HCT116 (cell line): ENCODE results near the gene KCNQ4. TPM values are rescaled to one million over a fixed set of nuclear protein-coding genes. Genes with fewer than 3 reads are reported as not detected.

ENCODE experiments used
- ATAC-seq: fragments of 200-7000 bp; cut with Tn5 transposase; 2 replicates; pipeline ENCODE4 v1.9.1; 2020; ENCODE audit warnings: mild to moderate bottlenecking, moderate library complexity
- BruUV-seq: library from RNA; stranded (reverse); fragments of 400-500 nt; replicated peaks from 2 replicates; lab custom pipeline; 2021; lab: Mats Ljungman, UMichigan
- CTCF ChIA-PET: fragments of 300-600 bp; sonication (Branson Sonifier 250); formaldehyde crosslinking; loops from one replicate; lab custom pipeline; 2021; ENCODE audit warnings: antibody characterized with exemption; lab: Charles Lee
- POLR2A ChIA-PET: fragments of 300-600, 350-600 bp; sonication (Branson Sonifier 250); formaldehyde crosslinking; loops from one replicate; lab custom pipeline; 2021; ENCODE audit warnings: antibody characterized with exemption; lab: Charles Lee
- RAD21 ChIA-PET, 2 experiments: fragments of 300-600 bp; sonication (Branson Sonifier 250); formaldehyde crosslinking; loops; one replicate each; lab custom pipeline; 2023; ENCODE audit warnings: low total read pairs in 2 of 2; ENCODE audit not compliant: uncharacterized antibody in 2 of 2, unreplicated experiment in 2 of 2, low non-redundant PET in 1 of 2; lab: Charles Lee
- DNase-seq: peaks from one replicate; pipeline ENCODE4 v3.0.0-alpha.2; 2010; ENCODE audit warnings: low read depth, low spot score
- H2AFZ ChIP-seq: fragments of 200-600 bp; shearing (Covaris generic), sonication (generic); 2 replicates; pipeline ENCODE4 v1.6.1; 2017; ENCODE audit warnings: low read depth, mixed run types, mixed read lengths, antibody characterized with exemption, low read length; ENCODE audit not compliant: poor library complexity, severe bottlenecking
- H3K27ac ChIP-seq: 2 replicates; pipeline ENCODE4 v1.5.1; 2012; ENCODE audit warnings: low read depth, low read length
- H3K27me3 ChIP-seq: fragments of 200-600 bp; sonication (generic); 2 replicates; pipeline ENCODE4 v1.6.1; 2016; ENCODE audit warnings: mixed run types, low read length, mixed read lengths; ENCODE audit not compliant: insufficient read depth
- H3K36me3 ChIP-seq, 2 experiments: fragments of 200-500 bp in 1 of 2; fragments of 200-600 bp in 1 of 2; sonication (Bioruptor generic) in 1 of 2; sonication (generic) in 1 of 2; 2 replicates each; pipeline versions ENCODE4 v1.5.1 to v1.6.1; 2014 to 2016; ENCODE audit warnings: low read length in 2 of 2, inconsistent platforms in 1 of 2, mixed read lengths in 1 of 2, mixed run types in 1 of 2; ENCODE audit not compliant: insufficient read depth in 2 of 2, control insufficient read depth in 1 of 2
- H3K4me1 ChIP-seq, 2 experiments: fragments of 200-600 bp in 1 of 2; sonication (generic) in 1 of 2; 2 replicates each; pipeline versions ENCODE4 v1.5.1 to v1.6.1; 2012 to 2017; ENCODE audit warnings: low read length in 2 of 2, inconsistent platforms in 1 of 2, mild to moderate bottlenecking in 1 of 2, mixed read lengths in 1 of 2, mixed run types in 1 of 2, moderate library complexity in 1 of 2; ENCODE audit not compliant: insufficient read depth in 2 of 2, control insufficient read depth in 1 of 2
- H3K4me2 ChIP-seq: fragments of 200-600 bp; sonication (generic); 2 replicates; pipeline ENCODE4 v1.6.1; 2017; ENCODE audit warnings: mixed run types, low read length, mixed read lengths
- H3K4me3 ChIP-seq, 2 experiments: fragments of 200-600 bp in 1 of 2; sonication (generic) in 1 of 2; replicated peaks in 1 of 2; 2 replicates each; pipeline ENCODE4 v1.5.1; 2011 to 2016; ENCODE audit warnings: low read length in 2 of 2, control low read depth in 1 of 2, low read depth in 1 of 2, mild to moderate bottlenecking in 1 of 2, mixed read lengths in 1 of 2, mixed run types in 1 of 2
- H3K79me2 ChIP-seq: fragments of 200-600 bp; sonication (generic); 2 replicates; pipeline ENCODE4 v1.6.1; 2017; ENCODE audit warnings: mild to moderate bottlenecking, mixed run types, low read length, moderate library complexity, mixed read lengths; ENCODE audit not compliant: insufficient read depth
- H3K9ac ChIP-seq: fragments of 200-600 bp; sonication (generic); 2 replicates; pipeline ENCODE4 v1.6.1; 2016; ENCODE audit warnings: low read length, mixed read lengths
- H3K9me2 ChIP-seq: fragments of 200-600 bp; sonication (generic), shearing (Covaris generic); 2 replicates; pipeline ENCODE4 v1.6.1; 2017; ENCODE audit warnings: mixed run types, mild to moderate bottlenecking, moderate library complexity; ENCODE audit not compliant: insufficient read depth
- H3K9me3 ChIP-seq, 2 experiments: fragments of 200-500 bp in 1 of 2; fragments of 200-600 bp in 1 of 2; sonication (Bioruptor generic) in 1 of 2; sonication (generic) in 1 of 2; 2 replicates each; pipeline ENCODE4 v1.6.1; 2014 to 2017; ENCODE audit warnings: low read length in 2 of 2, mixed read lengths in 2 of 2, inconsistent platforms in 1 of 2, low read depth in 1 of 2, mild to moderate bottlenecking in 1 of 2, mixed run types in 1 of 2, moderate library complexity in 1 of 2; ENCODE audit not compliant: control insufficient read depth in 1 of 2, insufficient read depth in 1 of 2
- H4K20me1 ChIP-seq: fragments of 200-600 bp; sonication (generic), shearing (Covaris generic); 2 replicates; pipeline ENCODE4 v1.6.1; 2017; ENCODE audit warnings: mixed run types, mild to moderate bottlenecking, moderate library complexity; ENCODE audit not compliant: insufficient read depth
- CBX3 ChIP-seq: IDR thresholded peaks from 2 replicates; pipeline ENCODE4 v1.6.1; 2012; ENCODE audit warnings: low read depth
- CEBPB ChIP-seq: IDR thresholded peaks from 2 replicates; pipeline ENCODE4 v1.6.1; 2012; ENCODE audit warnings: low read depth
- EGR1 ChIP-seq: IDR thresholded peaks from 2 replicates; pipeline ENCODE4 v1.6.1; 2012; ENCODE audit warnings: low read depth
- ELF1 ChIP-seq: IDR thresholded peaks from 2 replicates; pipeline ENCODE4 v1.6.1; 2012; ENCODE audit warnings: low read depth, borderline replicate concordance
- EZH2phosphoT487 ChIP-seq: fragments of 200-600 bp; IDR thresholded peaks from 2 replicates; pipeline ENCODE4 v1.6.1; 2018; ENCODE audit warnings: antibody characterized with exemption, borderline replicate concordance
- JUND ChIP-seq: IDR thresholded peaks from 2 replicates; pipeline ENCODE4 v1.6.1; 2012
- POLR2AphosphoS5 ChIP-seq: IDR thresholded peaks from 2 replicates; pipeline ENCODE4 v1.6.1; 2011; ENCODE audit warnings: mild to moderate bottlenecking, low read depth, low read length, moderate library complexity
- RAD21 ChIP-seq: IDR thresholded peaks from 2 replicates; pipeline ENCODE4 v1.6.1; 2012; ENCODE audit warnings: low read depth, mild to moderate bottlenecking
- SIN3A ChIP-seq: IDR thresholded peaks from 2 replicates; pipeline ENCODE4 v1.6.1; 2012; ENCODE audit warnings: low read depth
- TCF7L2 ChIP-seq: IDR thresholded peaks from 2 replicates; pipeline ENCODE4 v1.7.0; 2011; ENCODE audit warnings: borderline replicate concordance, inconsistent platforms; ENCODE audit not compliant: insufficient read depth, insufficient read length; ENCODE audit errors: extremely low read depth
- YY1 ChIP-seq: IDR thresholded peaks from 2 replicates; pipeline ENCODE4 v1.6.1; 2011; ENCODE audit warnings: low read length, low read depth, moderate library complexity, mild to moderate bottlenecking; ENCODE audit not compliant: insufficient replicate concordance; ENCODE audit errors: extremely low read depth
- ZNF274 ChIP-seq: fragments of 200-500 bp; sonication (Bioruptor generic); IDR thresholded peaks from 2 replicates; pipeline ENCODE4 v1.6.1; 2014; ENCODE audit warnings: mild to moderate bottlenecking, low read depth, low read length, inconsistent platforms
- intact Hi-C: fragments of 100-400 bp; cut with micrococcal nuclease; formaldehyde crosslinking; loops from 2 replicates; pipeline ENCODE4 v1.10.0; 2022
- total RNA-seq: library from RNA; stranded (reverse); gene quantifications from one replicate; pipeline ENCODE4 v1.2.1, GENCODE V29; 2021; ENCODE audit not compliant: unreplicated experiment
- TF ChIP-seq, protein P1 (sequence below): IDR thresholded peaks from 2 replicates; pipeline ENCODE4 v1.6.1; 2012
- TF ChIP-seq, protein P2 (sequence below): IDR thresholded peaks from 2 replicates; pipeline ENCODE4 v1.6.1; 2011; ENCODE audit warnings: mild to moderate bottlenecking, low read length, moderate library complexity; ENCODE audit not compliant: insufficient replicate concordance; ENCODE audit errors: extremely low read depth
- TF ChIP-seq, protein P3 (sequence below): IDR thresholded peaks from 2 replicates; pipeline ENCODE4 v1.6.1; 2012

Gene KCNQ4
- total RNA-seq, 1 experiment from 2014 or later, result 4.1 TPM

DNA sequence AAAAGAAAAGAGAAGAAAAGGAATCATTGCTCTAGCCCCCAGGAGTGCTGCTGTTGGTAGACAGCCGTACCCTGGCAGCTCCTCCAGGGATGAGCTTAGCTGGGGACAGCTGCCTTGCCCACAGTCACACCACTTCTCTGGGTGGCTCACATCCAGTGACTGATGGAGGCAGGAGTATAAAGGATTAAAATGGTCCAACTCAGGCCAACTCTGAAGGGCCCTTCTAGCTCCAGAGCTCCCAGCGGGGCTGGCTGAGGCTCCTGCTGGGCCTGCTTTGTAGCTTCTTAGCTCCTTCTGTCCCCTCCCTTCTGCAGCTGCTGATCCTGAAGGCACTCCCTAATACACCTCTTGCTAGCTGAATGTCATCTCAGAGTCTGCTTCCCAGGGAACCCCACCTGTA, 74.2 kb downstream of the KCNQ4 start:
- ChIA-PET POLR2A (no interaction called here), RAD21 (interaction anchor here in 1 of 2 experiments (0.6 kb wide), 1 partner anchor 91 kb away, joined by 3 read pairs; no protein-coding TSS in a partner anchor), CTCF (interaction anchor here (0.8 to 1.4 kb wide), 4 partner anchors 8 to 95 kb away, joined by 3 to 4 read pairs (median 4); no protein-coding TSS in a partner anchor)
- Histone ChIP-seq H3K27me3 (no peaks in the 10 kb centered on the region), H3K9me3 (no peaks in the 10 kb centered on the region), H3K27ac (no peak overlapping the region), H3K79me2 (no peaks in the 10 kb centered on the region), H4K20me1 (no peaks in the 10 kb centered on the region), H3K4me2 (no peak overlapping the region), H3K9ac (no peak overlapping the region), H2AFZ (no peak overlapping the region), H3K9me2 (no peaks in the 10 kb centered on the region), H3K4me1 (peaks cover 2 to 8% of the 10 kb centered on the region in 2 experiments; a peak in 3 of 4 replicates), H3K36me3 (no peaks in the 10 kb centered on the region), H3K4me3 (no peak overlapping the region)
- TF ChIP-seq SIN3A (no peak), CBX3 (no peak), CEBPB (no peak), YY1 (no peak), EGR1 (no peak), ELF1 (no peak), JUND (no peak), POLR2AphosphoS5 (no peak), ZNF274 (no peak), EZH2phosphoT487 (no peak), TCF7L2 (no peak), RAD21 (no peak)
- TF ChIP-seq, protein P1, sequence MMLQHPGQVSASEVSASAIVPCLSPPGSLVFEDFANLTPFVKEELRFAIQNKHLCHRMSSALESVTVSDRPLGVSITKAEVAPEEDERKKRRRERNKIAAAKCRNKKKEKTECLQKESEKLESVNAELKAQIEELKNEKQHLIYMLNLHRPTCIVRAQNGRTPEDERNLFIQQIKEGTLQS, result no peak
- TF ChIP-seq, protein P2, sequence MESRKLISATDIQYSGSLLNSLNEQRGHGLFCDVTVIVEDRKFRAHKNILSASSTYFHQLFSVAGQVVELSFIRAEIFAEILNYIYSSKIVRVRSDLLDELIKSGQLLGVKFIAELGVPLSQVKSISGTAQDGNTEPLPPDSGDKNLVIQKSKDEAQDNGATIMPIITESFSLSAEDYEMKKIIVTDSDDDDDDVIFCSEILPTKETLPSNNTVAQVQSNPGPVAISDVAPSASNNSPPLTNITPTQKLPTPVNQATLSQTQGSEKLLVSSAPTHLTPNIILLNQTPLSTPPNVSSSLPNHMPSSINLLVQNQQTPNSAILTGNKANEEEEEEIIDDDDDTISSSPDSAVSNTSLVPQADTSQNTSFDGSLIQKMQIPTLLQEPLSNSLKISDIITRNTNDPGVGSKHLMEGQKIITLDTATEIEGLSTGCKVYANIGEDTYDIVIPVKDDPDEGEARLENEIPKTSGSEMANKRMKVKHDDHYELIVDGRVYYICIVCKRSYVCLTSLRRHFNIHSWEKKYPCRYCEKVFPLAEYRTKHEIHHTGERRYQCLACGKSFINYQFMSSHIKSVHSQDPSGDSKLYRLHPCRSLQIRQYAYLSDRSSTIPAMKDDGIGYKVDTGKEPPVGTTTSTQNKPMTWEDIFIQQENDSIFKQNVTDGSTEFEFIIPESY, result no peak
- TF ChIP-seq, protein P3, sequence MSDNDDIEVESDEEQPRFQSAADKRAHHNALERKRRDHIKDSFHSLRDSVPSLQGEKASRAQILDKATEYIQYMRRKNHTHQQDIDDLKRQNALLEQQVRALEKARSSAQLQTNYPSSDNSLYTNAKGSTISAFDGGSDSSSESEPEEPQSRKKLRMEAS, result no peak
- intact Hi-C loops, result no loop called here
- no peak for ATAC-seq
- no peak for DNase-seq
- BruUV-seq, result no TSS peak
